HFFc6 (cell line): Measurements from ENCODE around the gene ALPI. TPM values are rescaled to one million over a fixed set of nuclear protein-coding genes. Genes with fewer than 3 reads are reported as not detected.

Source experiments
- DNase-seq: peaks from one replicate; pipeline ENCODE4 v3.0.0-alpha.2; 2018
- H3K27ac Mint-ChIP-seq: 2 replicates; pipeline ENCODE4 v1.8.0; 2020; ENCODE audit warnings: mild to moderate bottlenecking, mixed read lengths
- H3K27me3 Mint-ChIP-seq: 2 replicates; pipeline ENCODE4 v1.8.0; 2021; ENCODE audit warnings: mild to moderate bottlenecking, moderate library complexity, mixed read lengths; ENCODE audit not compliant: insufficient read depth
- H3K36me3 Mint-ChIP-seq: 2 replicates; pipeline ENCODE4 v1.8.0; 2021; ENCODE audit warnings: low read depth, mixed read lengths
- H3K4me1 Mint-ChIP-seq: 2 replicates; pipeline ENCODE4 v1.8.0; 2020; ENCODE audit warnings: low read depth, mixed read lengths
- H3K4me3 Mint-ChIP-seq: 2 replicates; pipeline ENCODE4 v1.8.0; 2020; ENCODE audit warnings: mild to moderate bottlenecking, moderate library complexity, mixed read lengths
- H3K9me3 Mint-ChIP-seq: 2 replicates; pipeline ENCODE4 v1.8.0; 2020; ENCODE audit warnings: mild to moderate bottlenecking, mixed read lengths
- CTCF ChIP-seq: fragments of 200-600 bp; sonication (generic); IDR thresholded peaks from 2 replicates; pipeline ENCODE4 v1.5.0; 2021; ENCODE audit warnings: antibody characterized with exemption, mild to moderate bottlenecking
- total RNA-seq, 6 experiments: library from RNA; stranded (reverse); fragmentation: NEBNext Ultra II Directional; extraction: Animal tissue kit (Norgen Biotek cat#: 25700); gene quantifications; 2 replicates in 1 of 6; 3 replicates in 5 of 6; pipeline ENCODE4 v1.2.3, GENCODE V29; 2021

Gene ALPI
- total RNA-seq, 6 experiments from 2014 or later, result not detected

DNA sequence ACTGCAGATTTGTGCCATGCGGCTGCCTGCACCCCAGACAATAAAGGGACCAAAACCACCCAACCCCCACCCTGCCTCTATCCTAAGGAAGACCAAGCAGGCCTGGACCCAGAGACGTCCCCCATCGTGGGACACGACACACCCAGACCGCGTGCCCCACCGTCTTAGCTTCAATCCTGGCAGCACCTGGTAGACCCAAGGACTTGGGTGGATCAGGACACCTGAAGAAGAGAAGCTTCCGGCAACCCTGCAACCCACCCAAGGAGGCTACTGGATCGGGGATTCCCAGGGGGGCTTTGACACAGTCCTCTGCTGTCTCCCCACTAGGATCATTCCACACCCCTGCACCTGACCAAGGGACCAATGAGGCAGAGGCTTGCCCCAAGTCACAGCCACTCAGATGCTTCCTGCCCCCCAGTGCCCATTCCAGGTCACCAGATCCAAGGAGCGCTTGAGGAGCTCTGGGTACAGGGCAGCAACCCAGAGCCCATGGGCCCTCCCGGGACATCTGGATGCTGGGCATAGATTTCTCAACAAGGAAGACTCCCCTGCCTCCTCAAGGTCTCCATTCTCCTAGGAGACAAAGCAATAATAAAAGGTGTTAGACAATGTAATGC, 3.6 kb downstream of the ALPI start:
- H3K4me3 Mint-ChIP-seq, result no peak overlapping the region
- peaks cover 37% of the 10 kb centered on the region for H3K27me3 Mint-ChIP-seq
- H3K36me3 Mint-ChIP-seq, result no peaks in the 10 kb centered on the region
- no peak overlapping the region for H3K27ac Mint-ChIP-seq
- H3K9me3 Mint-ChIP-seq, result no peaks in the 10 kb centered on the region
- H3K4me1 Mint-ChIP-seq, result peaks cover 13% of the 10 kb centered on the region; the same call in 1 of the 2 replicates
- TF ChIP-seq CTCF, result no peak
- no peak for DNase-seq

GRCh38 chr2:232460171-232460570, 4.2 kb downstream of the ALPI start:
- Mint-ChIP-seq H3K4me3 (no peak overlapping the region), H3K4me1 (peaks cover 13% of the 10 kb centered on the region; the same call in 1 of the 2 replicates), H3K9me3 (no peaks in the 10 kb centered on the region), H3K27me3 (peaks cover 35% of the 10 kb centered on the region), H3K27ac (no peak overlapping the region), H3K36me3 (no peaks in the 10 kb centered on the region)
- DNase-seq, result no peak
- TF ChIP-seq CTCF, result no peak

DNA sequence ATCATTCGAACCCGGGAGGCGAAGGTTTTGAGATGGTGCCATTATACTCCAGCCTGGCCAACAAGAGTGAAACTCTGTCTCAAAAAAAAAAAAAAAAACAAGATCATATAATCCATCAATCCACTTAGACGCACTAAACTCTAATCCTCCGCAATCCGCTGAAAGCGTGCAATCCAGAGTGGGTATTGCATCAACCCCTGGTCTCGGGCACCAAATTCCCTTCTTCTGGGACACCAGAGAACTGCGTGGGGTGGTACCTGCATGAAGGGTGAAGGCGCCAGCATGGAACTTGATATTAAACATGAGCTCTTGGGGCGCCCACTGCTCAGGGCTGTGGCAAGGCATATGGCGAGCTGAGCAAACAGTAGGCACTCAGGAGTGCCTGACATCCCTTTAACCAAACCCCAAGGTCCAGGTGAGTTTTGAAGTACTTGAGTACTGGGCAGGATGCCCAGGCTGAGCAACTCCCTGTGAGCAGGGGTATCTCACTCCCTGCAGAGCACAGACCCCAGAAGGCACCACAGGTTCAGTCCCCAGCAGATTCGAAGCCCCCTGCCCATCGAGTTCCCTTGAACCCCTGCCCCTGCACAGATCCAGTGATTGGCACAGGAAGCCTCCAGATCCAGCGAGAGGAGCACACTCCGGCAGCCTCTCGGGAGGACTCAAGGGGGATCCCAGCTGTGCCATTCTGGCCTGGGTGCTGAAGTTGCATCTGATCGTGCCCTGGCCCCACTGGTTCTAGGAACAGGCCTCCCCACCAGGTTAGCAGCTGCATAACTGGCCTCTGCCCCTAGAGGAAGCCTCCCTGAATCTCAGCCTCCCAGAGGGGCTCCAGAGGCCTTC, 8.0 kb downstream of the ALPI start:
- Mint-ChIP-seq H3K36me3 (no peaks in the 10 kb centered on the region), H3K4me1 (peaks cover 13% of the 10 kb centered on the region; the same call in 1 of the 2 replicates), H3K27ac (no peak overlapping the region), H3K9me3 (no peaks in the 10 kb centered on the region), H3K4me3 (no peak overlapping the region), H3K27me3 (peaks cover 39% of the 10 kb centered on the region)
- no peak for DNase-seq
- no peak for TF ChIP-seq CTCF

DNA sequence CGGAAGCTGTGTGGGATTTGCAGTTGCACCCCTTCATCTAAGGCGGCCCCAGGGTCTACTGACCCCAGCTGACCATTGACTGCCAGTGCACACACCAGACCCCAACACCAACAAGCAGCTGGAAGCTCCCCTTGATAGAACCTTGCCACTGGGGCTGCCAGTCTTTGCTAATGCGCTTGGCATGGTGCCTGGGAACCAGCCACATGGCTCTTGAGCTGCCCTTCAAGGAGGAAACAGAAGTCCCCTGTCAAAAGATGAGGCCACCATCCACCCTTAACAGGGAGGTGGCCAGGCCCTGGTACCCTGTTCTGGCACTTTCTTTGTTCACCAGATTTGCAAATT, 8.6 kb downstream of the ALPI start:
- no peak overlapping the region for H3K4me3 Mint-ChIP-seq
- peaks cover 36% of the 10 kb centered on the region for H3K27me3 Mint-ChIP-seq
- no peak for TF ChIP-seq CTCF
- peaks cover 13% of the 10 kb centered on the region; the same call in 1 of the 2 replicates for H3K4me1 Mint-ChIP-seq
- H3K36me3 Mint-ChIP-seq, result no peaks in the 10 kb centered on the region
- H3K27ac Mint-ChIP-seq, result no peak overlapping the region
- no peak for DNase-seq
- H3K9me3 Mint-ChIP-seq, result no peaks in the 10 kb centered on the region

GRCh38 chr2:232465061-232465460, 9.1 kb downstream of the ALPI start:
- H3K4me3 Mint-ChIP-seq, result no peak overlapping the region
- peaks cover 36% of the 10 kb centered on the region for H3K27me3 Mint-ChIP-seq
- H3K9me3 Mint-ChIP-seq, result no peaks in the 10 kb centered on the region
- H3K4me1 Mint-ChIP-seq, result peaks cover 13% of the 10 kb centered on the region; the same call in 1 of the 2 replicates
- no peak for TF ChIP-seq CTCF
- no peak for DNase-seq
- no peaks in the 10 kb centered on the region for H3K36me3 Mint-ChIP-seq
- no peak overlapping the region for H3K27ac Mint-ChIP-seq
